ENCODE results near the gene CHRNA4. TPM values are rescaled to one million over a fixed set of nuclear protein-coding genes. Genes with fewer than 3 reads are reported as not detected.

The CHRNA4 gene
- total RNA-seq, 1 experiment from 2014 or later = 0.11 TPM

DNA sequence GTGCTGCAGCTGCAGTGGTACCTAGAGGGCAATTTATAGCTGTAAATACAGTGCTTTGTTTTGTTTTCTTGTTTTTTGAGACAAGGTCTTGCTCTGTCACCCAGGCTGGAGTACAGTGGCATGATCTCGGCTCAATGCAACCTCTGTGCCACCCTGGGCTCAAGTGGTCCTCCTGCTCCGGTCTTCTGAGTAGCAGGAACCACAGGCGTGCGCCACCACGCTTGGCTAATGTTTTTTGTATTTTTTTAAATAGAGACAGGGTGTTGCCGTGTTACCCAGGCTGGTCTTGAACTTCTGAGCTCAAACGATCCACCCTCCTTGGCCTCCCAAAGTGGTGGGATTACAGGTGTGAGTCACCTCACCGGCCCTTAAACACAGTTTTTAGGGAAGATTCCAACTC is 26.8 kb downstream of the CHRNA4 start:
- TF ChIP-seq, protein P1, sequence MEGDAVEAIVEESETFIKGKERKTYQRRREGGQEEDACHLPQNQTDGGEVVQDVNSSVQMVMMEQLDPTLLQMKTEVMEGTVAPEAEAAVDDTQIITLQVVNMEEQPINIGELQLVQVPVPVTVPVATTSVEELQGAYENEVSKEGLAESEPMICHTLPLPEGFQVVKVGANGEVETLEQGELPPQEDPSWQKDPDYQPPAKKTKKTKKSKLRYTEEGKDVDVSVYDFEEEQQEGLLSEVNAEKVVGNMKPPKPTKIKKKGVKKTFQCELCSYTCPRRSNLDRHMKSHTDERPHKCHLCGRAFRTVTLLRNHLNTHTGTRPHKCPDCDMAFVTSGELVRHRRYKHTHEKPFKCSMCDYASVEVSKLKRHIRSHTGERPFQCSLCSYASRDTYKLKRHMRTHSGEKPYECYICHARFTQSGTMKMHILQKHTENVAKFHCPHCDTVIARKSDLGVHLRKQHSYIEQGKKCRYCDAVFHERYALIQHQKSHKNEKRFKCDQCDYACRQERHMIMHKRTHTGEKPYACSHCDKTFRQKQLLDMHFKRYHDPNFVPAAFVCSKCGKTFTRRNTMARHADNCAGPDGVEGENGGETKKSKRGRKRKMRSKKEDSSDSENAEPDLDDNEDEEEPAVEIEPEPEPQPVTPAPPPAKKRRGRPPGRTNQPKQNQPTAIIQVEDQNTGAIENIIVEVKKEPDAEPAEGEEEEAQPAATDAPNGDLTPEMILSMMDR (IDR thresholded peaks at IDR 0.05; ENCODE audit: insufficient read depth in 1 of 2, low read depth in 1 of 2, low read length in 1 of 2, severe bottlenecking in 1 of 2, unreplicated experiment in 1 of 2) = no peak
- Mint-ChIP-seq H3K27ac (ENCODE audit: unreplicated experiment) (no peak overlapping the region), H3K9me3 (ENCODE audit: unreplicated experiment) (peaks cover 14% of the 10 kb centered on the region), H3K4me1 (ENCODE audit: low read depth, unreplicated experiment) (peaks cover 13% of the 10 kb centered on the region), H3K36me3 (ENCODE audit: insufficient read depth, unreplicated experiment) (no peaks in the 10 kb centered on the region), H3K27me3 (ENCODE audit: insufficient read depth, unreplicated experiment) (peaks cover 9% of the 10 kb centered on the region), H3K4me3 (ENCODE audit: unreplicated experiment) (no peak overlapping the region)
- Histone ChIP-seq H3K9me3 (peaks cover 10% of the 10 kb centered on the region), H3K27me3 (replicated peaks; ENCODE audit: control insufficient read depth, insufficient read depth, low read length) (no peaks in the 10 kb centered on the region), H3K36me3 (ENCODE audit: control insufficient read depth, insufficient read depth, low read length) (no peaks in the 10 kb centered on the region), H3K4me1 (peaks cover 4% of the 10 kb centered on the region; the same call in 1 of the 2 replicates), H3K4me3 (ENCODE audit: low read depth, low read length) (no peak overlapping the region)
- ChIA-PET POLR2A (no interaction called here), CTCF (no interaction called here)
- no TSS peak for BruUV-seq (replicated peaks)
- no peak for DNase-seq
- intact Hi-C loops (cut with micrococcal nuclease; ENCODE audit: unreplicated experiment) = no loop called here

DNA sequence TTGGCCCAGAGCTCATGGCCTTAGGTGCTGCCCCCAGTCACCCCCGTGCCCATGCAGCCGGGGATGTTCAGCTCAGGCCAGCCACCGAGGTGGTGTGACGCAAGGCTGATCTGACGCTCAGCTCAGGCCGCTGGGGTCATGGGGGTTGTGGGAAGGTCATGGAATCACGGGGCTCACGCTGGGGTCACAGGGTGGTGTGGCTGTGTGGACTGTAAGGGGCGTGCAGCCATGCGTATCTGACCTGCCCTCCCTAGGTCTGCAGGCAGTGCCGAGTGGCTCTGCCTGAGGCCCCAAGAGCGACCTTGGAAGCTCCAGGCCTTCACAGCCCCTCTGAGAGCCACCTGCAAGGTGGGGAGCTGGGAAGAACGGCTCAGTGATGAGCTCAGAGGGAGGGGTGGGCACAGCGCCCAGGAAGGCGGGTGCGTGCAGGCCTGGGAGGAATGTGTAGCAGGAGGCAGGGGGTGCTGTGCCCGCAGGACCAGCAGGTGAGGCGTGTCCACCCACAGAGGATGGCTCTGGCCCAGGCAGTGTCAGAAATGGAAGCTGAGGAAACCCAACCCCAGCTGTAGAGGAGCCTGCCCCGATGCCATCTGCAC is 27.8 kb downstream of the CHRNA4 start:
- Mint-ChIP-seq H3K27me3 (ENCODE audit: insufficient read depth, unreplicated experiment) (peaks cover 9% of the 10 kb centered on the region), H3K9me3 (ENCODE audit: unreplicated experiment) (peaks cover 14% of the 10 kb centered on the region), H3K4me1 (ENCODE audit: low read depth, unreplicated experiment) (peaks cover 12% of the 10 kb centered on the region), H3K4me3 (ENCODE audit: unreplicated experiment) (no peak overlapping the region), H3K36me3 (ENCODE audit: insufficient read depth, unreplicated experiment) (no peaks in the 10 kb centered on the region), H3K27ac (ENCODE audit: unreplicated experiment) (no peak overlapping the region)
- CTCF ChIA-PET = interaction anchor here (0.6 to 0.7 kb wide), 4 partner anchors 9 to 433 kb away, joined by 3 to 6 read pairs (median 4); no protein-coding TSS in a partner anchor
- intact Hi-C loops (cut with micrococcal nuclease; ENCODE audit: unreplicated experiment) = no loop called here
- TF ChIP-seq, protein P1 (IDR thresholded peaks at IDR 0.05; ENCODE audit: insufficient read depth in 1 of 2, low read depth in 1 of 2, low read length in 1 of 2, severe bottlenecking in 1 of 2, unreplicated experiment in 1 of 2) = no peak
- DNase-seq = no peak
- H3K4me3 ChIP-seq (ENCODE audit: low read depth, low read length) = no peak overlapping the region
- H3K36me3 ChIP-seq (ENCODE audit: control insufficient read depth, insufficient read depth, low read length) = no peaks in the 10 kb centered on the region
- POLR2A ChIA-PET = no interaction called here
- H3K9me3 ChIP-seq = peaks cover 10% of the 10 kb centered on the region
- H3K4me1 ChIP-seq = peaks cover 4% of the 10 kb centered on the region; the same call in 1 of the 2 replicates
- H3K27me3 ChIP-seq (replicated peaks; ENCODE audit: control insufficient read depth, insufficient read depth, low read length) = no peaks in the 10 kb centered on the region
- no TSS peak for BruUV-seq (replicated peaks)

DNA sequence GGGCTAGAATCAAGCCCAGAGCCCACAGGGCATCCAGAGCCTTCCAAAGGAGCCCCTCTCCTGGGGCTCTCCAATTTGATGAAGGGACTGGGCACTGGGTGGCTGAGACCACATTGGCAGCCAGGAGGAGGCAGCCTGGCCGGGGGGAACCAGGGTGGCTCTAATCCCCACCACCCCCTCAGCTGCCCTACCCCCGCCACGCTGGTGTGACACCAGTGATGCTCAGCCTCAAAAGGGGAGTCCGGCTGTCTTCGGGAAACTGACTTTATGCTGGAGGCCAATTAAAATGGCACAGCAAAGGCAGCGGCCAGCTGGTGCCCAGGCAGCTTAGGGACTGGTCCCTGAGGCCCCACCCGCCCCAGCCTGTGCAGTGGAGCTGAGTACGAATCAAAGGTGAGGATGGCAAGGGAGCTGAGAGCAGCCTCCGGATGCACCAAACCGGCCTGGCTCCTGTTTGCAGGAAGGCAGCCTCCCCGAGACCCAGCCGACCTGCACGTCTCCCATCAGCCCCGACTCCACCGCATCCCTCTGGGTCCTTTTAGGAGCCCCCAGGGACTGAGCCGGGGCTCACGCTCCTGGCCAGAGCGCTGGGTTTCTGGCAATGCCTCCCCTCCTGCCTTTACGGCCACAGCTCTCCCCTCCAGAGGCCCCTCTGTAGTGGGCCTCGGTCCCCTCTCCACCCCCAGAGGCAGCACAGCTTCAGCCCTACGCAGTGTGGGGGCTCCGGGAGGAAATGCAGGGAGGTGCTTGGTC is 28.5 kb downstream of the CHRNA4 start:
- Mint-ChIP-seq H3K27me3 (ENCODE audit: insufficient read depth, unreplicated experiment) (peaks cover 7% of the 10 kb centered on the region), H3K9me3 (ENCODE audit: unreplicated experiment) (peaks cover 9% of the 10 kb centered on the region), H3K27ac (ENCODE audit: unreplicated experiment) (no peak overlapping the region), H3K4me1 (ENCODE audit: low read depth, unreplicated experiment) (peaks cover 6% of the 10 kb centered on the region), H3K4me3 (ENCODE audit: unreplicated experiment) (no peak overlapping the region), H3K36me3 (ENCODE audit: insufficient read depth, unreplicated experiment) (no peaks in the 10 kb centered on the region)
- TF ChIP-seq, protein P1 (IDR thresholded peaks at IDR 0.05; ENCODE audit: insufficient read depth in 1 of 2, low read depth in 1 of 2, low read length in 1 of 2, severe bottlenecking in 1 of 2, unreplicated experiment in 1 of 2) = no peak
- no TSS peak for BruUV-seq (replicated peaks)
- ChIA-PET POLR2A (no interaction called here), CTCF (interaction anchor here (0.6 to 0.7 kb wide), 4 partner anchors 8 to 433 kb away, joined by 3 to 6 read pairs (median 4); no protein-coding TSS in a partner anchor)
- Histone ChIP-seq H3K36me3 (ENCODE audit: control insufficient read depth, insufficient read depth, low read length) (no peaks in the 10 kb centered on the region), H3K4me1 (peaks cover 4% of the 10 kb centered on the region; the same call in 1 of the 2 replicates), H3K27me3 (replicated peaks; ENCODE audit: control insufficient read depth, insufficient read depth, low read length) (no peaks in the 10 kb centered on the region), H3K4me3 (ENCODE audit: low read depth, low read length) (no peak overlapping the region), H3K9me3 (peaks cover 10% of the 10 kb centered on the region)
- intact Hi-C loops (cut with micrococcal nuclease; ENCODE audit: unreplicated experiment) = no loop called here
- DNase-seq = no peak
